ENCODE results near the gene FHIT. TPM values are rescaled to one million over a fixed set of nuclear protein-coding genes. Genes with fewer than 3 reads are reported as not detected.

FHIT gene
- total and polyA plus RNA-seq, 10 of the 15 experiments (the other 5 are each of a cell fraction or from before 2014, with no cell fraction given) = 4.2 to 14.9 (median 9.4) TPM

DNA sequence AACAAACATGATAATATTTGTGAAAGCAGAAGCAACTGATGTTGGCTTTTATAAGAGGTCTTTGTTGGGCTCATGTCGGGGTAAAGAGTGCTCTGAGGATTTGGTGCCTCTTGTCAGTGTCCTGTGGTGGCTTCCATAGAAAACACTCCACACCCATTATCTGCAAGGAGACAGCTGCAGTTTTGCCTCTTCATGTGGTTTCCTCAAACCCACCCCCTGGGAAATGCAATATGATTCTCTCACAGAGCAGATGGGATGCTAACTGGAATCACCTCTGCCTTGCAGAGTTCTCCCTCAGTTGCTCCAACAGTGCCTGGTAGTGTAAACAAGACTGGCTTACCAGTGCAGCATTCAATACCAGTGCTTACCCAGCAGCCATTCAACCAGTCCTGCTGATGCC lies 1430.0 kb downstream of the FHIT start:
- Histone ChIP-seq H3K27ac (ENCODE audit: control insufficient read depth, insufficient read depth) (no peak overlapping the region), H2AFZ (ENCODE audit: control insufficient read depth, low read depth, low read length) (no peak overlapping the region), H3K27me3 (replicated peaks in 1 of 2; ENCODE audit: control insufficient read depth in 2 of 2, insufficient read depth in 2 of 2, low read length in 1 of 2) (no peaks in the 10 kb centered on the region; a peak in 1 of 4 replicates), H3K4me1 (ENCODE audit: control insufficient read depth, insufficient read depth, low read length) (no peaks in the 10 kb centered on the region), H3K79me2 (ENCODE audit: control insufficient read depth, insufficient read depth, low read length) (no peaks in the 10 kb centered on the region), H3K4me2 (ENCODE audit: control insufficient read depth, insufficient read depth) (no peak overlapping the region), H3K9ac (ENCODE audit: control insufficient read depth, insufficient read depth, low read length) (no peak overlapping the region), H3K4me3 (no peak overlapping the region), H3K9me3 (replicated peaks; ENCODE audit: control insufficient read depth, insufficient read depth, low read length) (no peaks in the 10 kb centered on the region), H4K20me1 (ENCODE audit: control insufficient read depth, insufficient read depth) (no peaks in the 10 kb centered on the region), H3K36me3 (ENCODE audit: control insufficient read depth in 2 of 2, insufficient read depth in 2 of 2, low read length in 1 of 2) (no peaks in the 10 kb centered on the region)
- CTCF ChIA-PET = no interaction called here
- TF ChIP-seq ZNF217 (IDR thresholded peaks at IDR 0.05) (no peak), SUZ12 (IDR thresholded peaks at IDR 0.05; ENCODE audit: unreplicated experiment) (no peak), MTA3 (IDR thresholded peaks at IDR 0.05; ENCODE audit: borderline replicate concordance, low read length) (no peak), STAT1 (conservative IDR thresholded peaks at IDR 0.05) (no peak), SMAD1 (IDR thresholded peaks at IDR 0.05; ENCODE audit: low read depth, partially characterized antibody) (no peak), HDAC6 (IDR thresholded peaks at IDR 0.05; ENCODE audit: unreplicated experiment) (no peak), ZNF24 (IDR thresholded peaks at IDR 0.05) (no peak), CBFB (IDR thresholded peaks at IDR 0.05; ENCODE audit: low read depth) (no peak), USF1 (IDR thresholded peaks at IDR 0.05; ENCODE audit: borderline replicate concordance, extremely low read length, insufficient read depth, low read depth, low read length) (no peak), PML (IDR thresholded peaks at IDR 0.05; ENCODE audit: low read length) (no peak), JUND (IDR thresholded peaks at IDR 0.05; ENCODE audit: low read depth, low read length) (no peak), NR2C2 (IDR thresholded peaks at IDR 0.05; ENCODE audit: borderline replicate concordance, control insufficient read depth, insufficient read length, low read depth) (no peak), BCL11A (IDR thresholded peaks at IDR 0.05; ENCODE audit: low read depth, low read length) (no peak)
- TF ChIP-seq, protein P1, sequence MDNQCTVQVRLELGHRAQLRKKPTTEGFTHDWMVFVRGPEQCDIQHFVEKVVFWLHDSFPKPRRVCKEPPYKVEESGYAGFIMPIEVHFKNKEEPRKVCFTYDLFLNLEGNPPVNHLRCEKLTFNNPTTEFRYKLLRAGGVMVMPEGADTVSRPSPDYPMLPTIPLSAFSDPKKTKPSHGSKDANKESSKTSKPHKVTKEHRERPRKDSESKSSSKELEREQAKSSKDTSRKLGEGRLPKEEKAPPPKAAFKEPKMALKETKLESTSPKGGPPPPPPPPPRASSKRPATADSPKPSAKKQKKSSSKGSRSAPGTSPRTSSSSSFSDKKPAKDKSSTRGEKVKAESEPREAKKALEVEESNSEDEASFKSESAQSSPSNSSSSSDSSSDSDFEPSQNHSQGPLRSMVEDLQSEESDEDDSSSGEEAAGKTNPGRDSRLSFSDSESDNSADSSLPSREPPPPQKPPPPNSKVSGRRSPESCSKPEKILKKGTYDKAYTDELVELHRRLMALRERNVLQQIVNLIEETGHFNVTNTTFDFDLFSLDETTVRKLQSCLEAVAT (IDR thresholded peaks at IDR 0.05) = no peak
- TF ChIP-seq, protein P2, sequence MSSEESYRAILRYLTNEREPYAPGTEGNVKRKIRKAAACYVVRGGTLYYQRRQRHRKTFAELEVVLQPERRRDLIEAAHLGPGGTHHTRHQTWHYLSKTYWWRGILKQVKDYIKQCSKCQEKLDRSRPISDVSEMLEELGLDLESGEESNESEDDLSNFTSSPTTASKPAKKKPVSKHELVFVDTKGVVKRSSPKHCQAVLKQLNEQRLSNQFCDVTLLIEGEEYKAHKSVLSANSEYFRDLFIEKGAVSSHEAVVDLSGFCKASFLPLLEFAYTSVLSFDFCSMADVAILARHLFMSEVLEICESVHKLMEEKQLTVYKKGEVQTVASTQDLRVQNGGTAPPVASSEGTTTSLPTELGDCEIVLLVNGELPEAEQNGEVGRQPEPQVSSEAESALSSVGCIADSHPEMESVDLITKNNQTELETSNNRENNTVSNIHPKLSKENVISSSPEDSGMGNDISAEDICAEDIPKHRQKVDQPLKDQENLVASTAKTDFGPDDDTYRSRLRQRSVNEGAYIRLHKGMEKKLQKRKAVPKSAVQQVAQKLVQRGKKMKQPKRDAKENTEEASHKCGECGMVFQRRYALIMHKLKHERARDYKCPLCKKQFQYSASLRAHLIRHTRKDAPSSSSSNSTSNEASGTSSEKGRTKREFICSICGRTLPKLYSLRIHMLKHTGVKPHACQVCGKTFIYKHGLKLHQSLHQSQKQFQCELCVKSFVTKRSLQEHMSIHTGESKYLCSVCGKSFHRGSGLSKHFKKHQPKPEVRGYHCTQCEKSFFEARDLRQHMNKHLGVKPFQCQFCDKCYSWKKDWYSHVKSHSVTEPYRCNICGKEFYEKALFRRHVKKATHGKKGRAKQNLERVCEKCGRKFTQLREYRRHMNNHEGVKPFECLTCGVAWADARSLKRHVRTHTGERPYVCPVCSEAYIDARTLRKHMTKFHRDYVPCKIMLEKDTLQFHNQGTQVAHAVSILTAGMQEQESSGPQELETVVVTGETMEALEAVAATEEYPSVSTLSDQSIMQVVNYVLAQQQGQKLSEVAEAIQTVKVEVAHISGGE (CRISPR knock-in tag; IDR thresholded peaks at IDR 0.05) = no peak
- in situ Hi-C loops (cut with MboI) = no loop called here
- WGBS (ENCODE audit: insufficient coverage, insufficient replicate concordance, low lambda C conversion rate, missing lambda C conversion rate) = 0% methylated on average over 1 of the region's 1 CpG
- no peak for ATAC-seq
- SMC1A ChIA-PET (ENCODE audit: uncharacterized antibody, unreplicated experiment) = no interaction called here
- RAD21 ChIA-PET (ENCODE audit: unreplicated experiment) = no interaction called here
- intact Hi-C loops (cut with micrococcal nuclease; ENCODE audit: unreplicated experiment) = no loop called here
- POLR2A ChIA-PET = no interaction called here
- no peak for DNase-seq (ENCODE audit: low read depth, low spot score)
- no TSS peak for BruUV-seq (replicated peaks)
- no peak for FAIRE-seq
